H1 (cell line): ENCODE measurements around the gene PRICKLE3. TPM values are rescaled to one million over a fixed set of nuclear protein-coding genes. Genes with fewer than 3 reads are reported as not detected.

Experiments used
- BACH1 ChIP-seq: IDR thresholded peaks from 2 replicates; pipeline ENCODE4 v1.6.1; 2012; ENCODE audit warnings: low read length, improper control_type of control experiment
- KDM4A ChIP-seq: IDR thresholded peaks from one replicate; pipeline ENCODE4 v1.7.1; 2012; ENCODE audit warnings: low read depth, mild to moderate bottlenecking, moderate library complexity, low read length, inconsistent platforms; ENCODE audit not compliant: severe bottlenecking
- polyA plus RNA-seq, 7 experiments: library from polyadenylated mRNA; depleted of rRNA in 3 of 7; stranded (reverse) in 5 of 7; unstranded in 2 of 7; fragments of >200 nt in 5 of 7; fragments of 200-250 nt in 2 of 7; gene quantifications; 1 replicate in 5 of 7; 2 replicates in 1 of 7; 4 replicates in 1 of 7; pipeline versions ENCODE4 v1.2.1 to v1.2.3, GENCODE V29; 2011 to 2013; ENCODE audit warnings: missing spikeins in 2 of 7, mixed read lengths in 2 of 7
- total RNA-seq: library from RNA; stranded (reverse); fragmentation: NEBNext Ultra II Directional; extraction: Animal tissue kit (Norgen Biotek cat#: 25700); gene quantifications from 2 replicates; pipeline ENCODE4 v1.2.1, GENCODE V29; 2021
- TF ChIP-seq, protein P1 (sequence below): IDR thresholded peaks from 2 replicates; pipeline ENCODE4 v1.6.1; 2011; ENCODE audit warnings: low read length, improper control_type of control experiment

Gene PRICKLE3
- total and polyA plus RNA-seq, 2 of the 8 experiments (the other 6 are each of a cell fraction or from before 2014, with no cell fraction given): 9.1 to 10.6 TPM

DNA sequence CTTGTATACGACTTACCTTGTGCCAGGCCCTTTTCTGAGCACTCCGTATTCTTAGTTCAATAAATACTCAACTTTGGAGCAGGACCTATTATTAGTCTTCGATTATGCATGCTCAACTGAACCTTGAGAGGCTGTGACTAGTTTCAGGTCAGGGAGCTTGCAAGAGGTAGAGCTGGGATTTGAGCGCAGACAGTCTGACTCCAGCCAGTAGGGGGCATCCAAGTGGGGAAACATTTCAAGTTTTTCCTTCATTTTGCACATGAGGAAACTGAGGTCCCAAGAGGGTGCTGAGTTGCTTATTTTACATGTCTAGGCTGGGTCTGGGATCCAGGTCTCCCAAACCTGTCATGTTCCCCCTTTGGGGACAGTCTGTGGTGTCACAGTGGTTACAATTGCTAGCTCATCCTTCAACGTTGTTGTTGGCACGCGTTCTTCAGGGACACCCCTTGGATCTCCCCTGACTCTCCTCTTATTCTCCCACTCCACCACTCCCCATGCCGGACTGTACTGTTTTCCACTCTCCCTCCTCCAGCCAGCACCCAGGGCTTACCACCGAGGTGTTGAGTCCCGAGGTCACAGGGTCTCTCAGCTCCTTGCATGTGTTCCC, 6.7 kb upstream of the PRICKLE3 start (continued):
- TF ChIP-seq, protein P1, sequence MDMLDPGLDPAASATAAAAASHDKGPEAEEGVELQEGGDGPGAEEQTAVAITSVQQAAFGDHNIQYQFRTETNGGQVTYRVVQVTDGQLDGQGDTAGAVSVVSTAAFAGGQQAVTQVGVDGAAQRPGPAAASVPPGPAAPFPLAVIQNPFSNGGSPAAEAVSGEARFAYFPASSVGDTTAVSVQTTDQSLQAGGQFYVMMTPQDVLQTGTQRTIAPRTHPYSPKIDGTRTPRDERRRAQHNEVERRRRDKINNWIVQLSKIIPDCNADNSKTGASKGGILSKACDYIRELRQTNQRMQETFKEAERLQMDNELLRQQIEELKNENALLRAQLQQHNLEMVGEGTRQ: no peak
- TF ChIP-seq BACH1: no peak
- no peak for TF ChIP-seq KDM4A
